ENCODE data around the gene GPHA2.

- TF ChIP-seq YY1 (IDR thresholded peaks at IDR 0.05; ENCODE audit: insufficient read depth, insufficient read length) (no peak), SUZ12 (IDR thresholded peaks at IDR 0.05; ENCODE audit: extremely low read depth, insufficient read depth, insufficient read length) (no peak)
Observed at GRCh38 chr11:64892411-64892831, 43.3 kb downstream of the GPHA2 start.

Measured in NT2/D1 (cell line).